Right lobe of liver (tissue), 4 donors: ENCODE measurements around the gene ANP32D.

Experiments
- CTCF ChIP-seq, 4 donors: fragments of 200-600 bp in 3 of 4; fragments of 450-650 bp in 1 of 4; IDR thresholded peaks; one replicate each; pipeline versions ENCODE4 v1.5.1 to v1.8.0; 2016 to 2022; ENCODE audit warnings: antibody characterized with exemption in 4 of 4, mild to moderate bottlenecking in 2 of 4
- POLR2A ChIP-seq: fragments of 450-650 bp; IDR thresholded peaks from one replicate; pipeline ENCODE4 v1.6.1; 2017; ENCODE audit warnings: antibody characterized with exemption, mild to moderate bottlenecking
- donor health status: DM: no; HTN: no; CAD: no.
- donor health status: DM: no; HTN: no; CAD: no.
- donor health status: DM: no; HTN: yes; CAD: no.

DNA sequence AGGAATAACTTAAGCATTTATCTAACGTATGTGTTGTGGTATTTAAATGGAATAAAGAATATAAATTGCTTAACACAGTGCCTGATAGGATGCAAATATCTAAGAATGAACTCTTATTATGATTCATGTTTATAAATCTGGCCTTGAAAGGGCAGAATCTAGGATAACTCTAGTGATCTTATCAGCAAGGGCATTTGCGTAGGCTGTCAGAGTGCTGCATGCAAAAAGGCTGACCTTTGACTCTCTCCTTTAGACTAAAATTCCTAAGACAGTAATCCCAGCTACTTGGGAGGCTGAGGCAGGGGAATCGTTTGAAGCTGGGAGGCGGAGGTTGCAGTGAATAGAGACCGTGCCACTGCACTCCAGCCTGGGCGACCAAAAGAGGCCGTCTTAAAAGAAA lies 31.3 kb upstream of the ANP32D start:
- TF ChIP-seq POLR2A, result no peak
- TF ChIP-seq CTCF (IDR thresholded peaks at IDR 0.05), result no peak
